HepG2 (cell line): ENCODE data around the gene WDR91. TPM values are rescaled to one million over a fixed set of nuclear protein-coding genes. Genes with fewer than 3 reads are reported as not detected.

Source experiments
- ATAC-seq: fragments of 200-7000 bp; cut with Tn5 transposase; 3 replicates; pipeline ENCODE4 v1.9.1; 2020; ENCODE audit warnings: mild to moderate bottlenecking, moderate library complexity
- BruUV-seq: library from RNA; stranded (reverse); fragments of 400-500 nt; replicated peaks from 2 replicates; lab custom pipeline; 2021; lab: Mats Ljungman, UMichigan
- CTCF ChIA-PET: fragments of 300-600 bp; formaldehyde crosslinking; extraction: SDS; loops from one replicate; lab custom pipeline; 2021; ENCODE audit warnings: low total read pairs, inconsistent platforms, low intra/inter-chr PET ratio; lab: Yijun Ruan, JAX
- POLR2A ChIA-PET: fragments of 350-600 bp; sonication (Branson Sonifier 250); formaldehyde crosslinking; loops from one replicate; lab custom pipeline; 2020; ENCODE audit warnings: antibody characterized with exemption, inconsistent platforms; lab: Yijun Ruan, JAX
- DNase-seq: peaks from one replicate; pipeline ENCODE4 v3.0.0-alpha.2; 2015; ENCODE audit warnings: low spot score
- FAIRE-seq: peaks from 3 replicates; lab custom pipeline; 2011; peaks lifted over from hg19 to GRCh38; lab: Jason Lieb, UNC
- H2AFZ ChIP-seq: one replicate; pipeline ENCODE4 v1.6.1; 2011; ENCODE audit warnings: low read length, inconsistent platforms
- H3K27ac ChIP-seq: fragments of 300-600 bp; 3 replicates; pipeline ENCODE4 v1.8.0; 2011; ENCODE audit warnings: mixed run types, mild to moderate bottlenecking, mixed read lengths, low read length, inconsistent platforms; ENCODE audit not compliant: insufficient read depth; ENCODE audit errors: extremely low read length
- H3K27me3 ChIP-seq, 2 experiments: fragments of 200-600 bp in 1 of 2; 2 replicates in 1 of 2; 3 replicates in 1 of 2; pipeline versions ENCODE4 v1.6.0 to v1.8.0; 2011; ENCODE audit warnings: low read length in 2 of 2, mild to moderate bottlenecking in 2 of 2, moderate library complexity in 2 of 2, inconsistent platforms in 1 of 2; ENCODE audit not compliant: insufficient read depth in 2 of 2, control insufficient read depth in 1 of 2
- H3K36me3 ChIP-seq, 2 experiments: fragments of 200-600 bp in 1 of 2; replicated peaks in 1 of 2; 2 replicates in 1 of 2; 3 replicates in 1 of 2; pipeline versions ENCODE4 v1.5.1 to v1.8.0; 2011; ENCODE audit warnings: low read length in 2 of 2, inconsistent platforms in 1 of 2; ENCODE audit not compliant: insufficient read depth in 2 of 2, control insufficient read depth in 1 of 2
- H3K4me1 ChIP-seq: 2 replicates; pipeline ENCODE4 v1.5.1; 2012; ENCODE audit warnings: low read length, inconsistent platforms; ENCODE audit not compliant: insufficient read depth
- H3K4me2 ChIP-seq: 2 replicates; pipeline ENCODE4 v1.6.0; 2011; ENCODE audit warnings: low read depth, low read length, inconsistent platforms
- H3K4me3 ChIP-seq, 3 experiments: fragments of 200-600 bp in 1 of 3; sonication (generic), shearing (Covaris generic) in 1 of 3; replicated peaks in 1 of 3; 2 replicates each; pipeline ENCODE4 v1.5.1; 2011 to 2016; ENCODE audit warnings: low read length in 3 of 3, inconsistent platforms in 2 of 3, low read depth in 2 of 3, mild to moderate bottlenecking in 2 of 3, control low read depth in 1 of 3, mixed read lengths in 1 of 3; ENCODE audit not compliant: insufficient read depth in 1 of 3
- H3K79me2 ChIP-seq: one replicate; pipeline ENCODE4 v1.6.1; 2011; ENCODE audit warnings: low read length, inconsistent platforms; ENCODE audit not compliant: insufficient read depth
- H3K9ac ChIP-seq: 2 replicates; pipeline ENCODE4 v1.6.0; 2011; ENCODE audit warnings: mild to moderate bottlenecking, low read depth, low read length, inconsistent platforms; ENCODE audit not compliant: insufficient read depth
- H3K9me3 ChIP-seq: 2 replicates; pipeline ENCODE4 v1.5.1; 2012; ENCODE audit warnings: mild to moderate bottlenecking, low read length
- H4K20me1 ChIP-seq: 2 replicates; pipeline ENCODE4 v1.6.0; 2011; ENCODE audit warnings: inconsistent platforms, mild to moderate bottlenecking, low read length, moderate library complexity; ENCODE audit not compliant: insufficient read depth
- AKNA ChIP-seq: sonication (generic); formaldehyde crosslinking; IDR thresholded peaks from 2 replicates; pipeline ENCODE4 v1.4.0; 2020; ENCODE audit warnings: missing genetic modification reagents, borderline replicate concordance
- ARNTL ChIP-seq: sonication (generic); formaldehyde crosslinking; IDR thresholded peaks from 2 replicates; pipeline ENCODE4 v1.4.0; 2020; ENCODE audit warnings: mild to moderate bottlenecking, missing genetic modification reagents
- CREBL2 ChIP-seq: sonication (generic); formaldehyde crosslinking; IDR thresholded peaks from 2 replicates; pipeline ENCODE4 v1.8.1; 2023; ENCODE audit warnings: missing genetic modification reagents, mild to moderate bottlenecking, borderline replicate concordance
- GMEB1 ChIP-seq: sonication (generic); formaldehyde crosslinking; IDR thresholded peaks from 2 replicates; pipeline ENCODE4 v1.5.1; 2020; ENCODE audit warnings: missing genetic modification reagents, mild to moderate bottlenecking, borderline replicate concordance
- HMG20A ChIP-seq: IDR thresholded peaks from 2 replicates; pipeline ENCODE4 v1.6.1; 2016; ENCODE audit warnings: borderline replicate concordance
- MYC ChIP-seq: sonication (generic); formaldehyde crosslinking; IDR thresholded peaks from 2 replicates; pipeline ENCODE4 v1.9.0; 2021; ENCODE audit warnings: missing genetic modification reagents, borderline replicate concordance
- NFIC ChIP-seq: IDR thresholded peaks from 2 replicates; pipeline ENCODE4 v1.6.1; 2012; ENCODE audit warnings: mild to moderate bottlenecking, low read length, inconsistent platforms
- PAX8 ChIP-seq: sonication (generic); formaldehyde crosslinking; IDR thresholded peaks from 2 replicates; pipeline ENCODE4 v1.8.0; 2022; ENCODE audit warnings: mild to moderate bottlenecking, missing genetic modification reagents, borderline replicate concordance
- ZBTB26 ChIP-seq: IDR thresholded peaks from 2 replicates; pipeline ENCODE4 v1.6.1; 2016; ENCODE audit warnings: missing compliant biosample characterization, missing genetic modification reagents, borderline replicate concordance
- ZBTB33 ChIP-seq: sonication (generic); formaldehyde crosslinking; IDR thresholded peaks from 2 replicates; pipeline ENCODE4 v1.4.0; 2020; ENCODE audit warnings: missing genetic modification reagents
- ZNF644 ChIP-seq: IDR thresholded peaks from 2 replicates; pipeline ENCODE4 v1.6.1; 2016; ENCODE audit warnings: low read depth
- ZSCAN9 ChIP-seq: IDR thresholded peaks from 2 replicates; pipeline ENCODE4 v1.6.1; 2016; ENCODE audit warnings: borderline replicate concordance
- WGBS: methylation state at CpG from one replicate; pipeline ENCODE4 v1.1.6; 2017; ENCODE audit warnings: low lambda C conversion rate; 5-methylcytosine and 5-hydroxymethylcytosine counted together
- in situ Hi-C: cut with HindIII; loops from 2 replicates; pipeline ENCODE4 v1.10.0; 2017; ENCODE audit warnings: low pct_unique_long_range_greater_than_20kb; ENCODE audit not compliant: extremely low pct_ligation_motif_present
- intact Hi-C: fragments of 100-400 bp; cut with micrococcal nuclease; formaldehyde crosslinking; loops from one replicate; pipeline ENCODE4 v1.10.0; 2022; ENCODE audit not compliant: unreplicated experiment
- polyA plus RNA-seq, 8 experiments: library from polyadenylated mRNA; depleted of rRNA in 3 of 8; stranded (reverse) in 7 of 8; unstranded in 1 of 8; fragments of >200 nt; fragmentation: Illumina TruSeq in 4 of 8; extraction: Trizol in 4 of 8; gene quantifications; 2 replicates each; pipeline versions ENCODE4 v1.2.1 to v1.2.3, GENCODE V29; 2011 to 2016; ENCODE audit warnings: low read depth in 4 of 8, missing spikeins in 1 of 8, mixed read lengths in 1 of 8; ENCODE audit not compliant: insufficient read depth in 1 of 8
- total RNA-seq, 5 experiments: library from RNA; depleted of rRNA; stranded (reverse); fragments of >200 nt; fragmentation: Illumina TruSeq; extraction: Trizol; gene quantifications; 2 replicates each; pipeline ENCODE4 v1.2.3, GENCODE V29; 2016; ENCODE audit warnings: low read depth in 1 of 5

The WDR91 gene
- total and polyA plus RNA-seq, 2 of the 13 experiments (the other 11 are each of a cell fraction or from before 2014, with no cell fraction given), result 11.6 to 12.1 TPM

- no peak for FAIRE-seq
- Histone ChIP-seq H3K4me2 (peak overlapping the region; percentile 52), H3K79me2 (peaks cover 54% of the 10 kb centered on the region)
- BruUV-seq, result no TSS peak
- TF ChIP-seq MYC (CRISPR knock-in tag), result no peak
- no peak for TF ChIP-seq AKNA (CRISPR knock-in tag)
- TF ChIP-seq ZBTB33 (CRISPR knock-in tag), result no peak
- no peak for TF ChIP-seq ZSCAN9 (CRISPR knock-in tag)
- no peak for TF ChIP-seq NFIC
- no peak for TF ChIP-seq ZBTB26 (CRISPR knock-in tag)
- TF ChIP-seq HMG20A (CRISPR knock-in tag), result no peak
- no peak for TF ChIP-seq ZNF644 (CRISPR knock-in tag)
- TF ChIP-seq CREBL2 (CRISPR knock-in tag), result no peak
- no peak for TF ChIP-seq PAX8
- no peak for TF ChIP-seq ARNTL (CRISPR knock-in tag)
- no peak for TF ChIP-seq GMEB1
- TF ChIP-seq, all 625 proteins: peak for 0
- Histone ChIP-seq H3K9me3 (peaks cover 12% of the 10 kb centered on the region), H3K4me3 (no peak overlapping the region), H3K36me3 (peaks cover 9 to 47% of the 10 kb centered on the region in 2 experiments), H4K20me1 (peaks cover 5% of the 10 kb centered on the region; the same call in 1 of the 2 replicates), H3K27ac (no peak overlapping the region), H3K9ac (no peak overlapping the region), H2AFZ (no peak overlapping the region), H3K27me3 (no peaks in the 10 kb centered on the region; a peak in 1 of 5 replicates), H3K4me1 (peaks cover 43% of the 10 kb centered on the region)
- in situ Hi-C loops (loop anchor here (5.0 kb wide), 1 partner anchor 37 kb away; the partner anchor contains the start of gene WDR91), intact Hi-C loops (loop anchor here (5.0 kb wide), 1 partner anchor 283 kb away; no protein-coding TSS in a partner anchor)
- DNase-seq, result no peak
- ATAC-seq, result no peak
- POLR2A ChIA-PET, result interaction anchor here (1.0 kb wide), 1 partner anchor 36 kb away, joined by 3 read pairs; the partner anchor contains the start of gene WDR91
- 92% methylated on average over 7 of the region's 7 CpGs for WGBS
- CTCF ChIA-PET, result no interaction called here
Measured at GRCh38 chr7:135174941-135175340, 36.4 kb downstream of the WDR91 start.
